HG03354 (cell line): ENCODE data around the gene H2AZ2.
"Not testable (repeated sequence)": the region's sequence is repeated elsewhere in the genome, so short reads cannot be mapped to it uniquely, and the experiment has no call there.

Source experiments
- ATAC-seq: cut with Tn5 transposase; IDR thresholded peaks from one replicate; pipeline ENCODE4 v1.9.1; 2021; ENCODE audit warnings: mild to moderate bottlenecking; ENCODE audit not compliant: unreplicated experiment, poor library complexity, severe bottlenecking

The H2AZ2 gene

GRCh38 chr7:44793919-44794318, 54.0 kb downstream of the H2AZ2 start:
- ATAC-seq, result no peak

GRCh38 chr7:44791278-44792219, 56.3 kb downstream of the H2AZ2 start:
- ATAC-seq, result no peak

- ATAC-seq, result no peak
Observed at GRCh38 chr7:44789990-44790389, 57.9 kb downstream of the H2AZ2 start.

- ATAC-seq, result no peak
Observed at GRCh38 chr7:44787762-44788161, 60.1 kb downstream of the H2AZ2 start.

- ATAC-seq, result no peak
Observed at GRCh38 chr7:44787041-44787440, 60.8 kb downstream of the H2AZ2 start.

- not testable (repeated sequence) for ATAC-seq
Observed at GRCh38 chr7:44785218-44785617, 62.7 kb downstream of the H2AZ2 start.

- no peak for ATAC-seq
Observed at GRCh38 chr7:44784364-44784763, 63.5 kb downstream of the H2AZ2 start.

- no peak for ATAC-seq
Observed at GRCh38 chr7:44783407-44783806, 64.5 kb downstream of the H2AZ2 start.

GRCh38 chr7:44782460-44782859, 65.4 kb downstream of the H2AZ2 start:
- no peak for ATAC-seq
